ENCODE data around the gene NOL7. TPM values are rescaled to one million over a fixed set of nuclear protein-coding genes. Genes with fewer than 3 reads are reported as not detected.

NOL7 gene
- total and polyA plus RNA-seq, 2 of the 13 experiments (the other 11 are each of a cell fraction or from before 2014, with no cell fraction given): 37.8 to 186 TPM

GRCh38 chr6:13586603-13587542, 28.3 kb upstream of the NOL7 start:
- H3K36me3 ChIP-seq (replicated peaks in 1 of 2; ENCODE audit: control insufficient read depth in 1 of 2, insufficient read depth in 2 of 2, low read length in 2 of 2): peaks cover 8 to 23% of the 10 kb centered on the region in 2 experiments
- no TSS peak for BruUV-seq (replicated peaks)
- H3K4me1 ChIP-seq (ENCODE audit: insufficient read depth, low read length): peaks cover 5% of the 10 kb centered on the region; the same call in 1 of the 2 replicates
- no peak overlapping the region for H3K4me3 ChIP-seq (replicated peaks in 1 of 3; ENCODE audit: insufficient read depth in 1 of 3, low read depth in 2 of 3, low read length in 3 of 3)
- no peak overlapping the region for H3K9ac ChIP-seq (ENCODE audit: insufficient read depth, low read depth, low read length)
- in situ Hi-C loops (cut with HindIII; ENCODE audit: extremely low pct_ligation_motif_present, low pct_unique_long_range_greater_than_20kb): no loop called here
- ChIA-PET POLR2A (interaction anchor here (0.8 to 1.8 kb wide), 2 partner anchors 12 to 28 kb away, joined by 3 to 4 read pairs; partner anchors contain the start of genes NOL7 and SIRT5), CTCF (ENCODE audit: low intra/inter-chr PET ratio, low total read pairs) (no interaction called here)
- ATAC-seq (no peak), DNase-seq (ENCODE audit: low spot score) (no peak), FAIRE-seq (no peak)
- intact Hi-C loops (cut with micrococcal nuclease; ENCODE audit: unreplicated experiment): no loop called here
- H3K9me3 ChIP-seq (ENCODE audit: low read length): no peaks in the 10 kb centered on the region
- H4K20me1 ChIP-seq (ENCODE audit: insufficient read depth, low read length): no peaks in the 10 kb centered on the region
- 98% methylated on average over 7 of the region's 7 CpGs for WGBS (ENCODE audit: low lambda C conversion rate)
- H3K4me2 ChIP-seq (ENCODE audit: low read depth, low read length): no peak overlapping the region
- no peak overlapping the region for H2AFZ ChIP-seq (ENCODE audit: low read length)
- TF ChIP-seq PAWR (CRISPR knock-in tag; IDR thresholded peaks at IDR 0.05; ENCODE audit: borderline replicate concordance) (no peak), ZNF557 (CRISPR knock-in tag; IDR thresholded peaks at IDR 0.05) (no peak), MAFF (IDR thresholded peaks at IDR 0.05; ENCODE audit: low read depth, low read length) (no peak), SP5 (CRISPR knock-in tag; IDR thresholded peaks at IDR 0.05; ENCODE audit: borderline replicate concordance, low read depth) (no peak), RFXANK (CRISPR knock-in tag; IDR thresholded peaks at IDR 0.05) (no peak)
- H3K79me2 ChIP-seq (ENCODE audit: insufficient read depth, low read length): no peaks in the 10 kb centered on the region
- no peak overlapping the region for H3K27ac ChIP-seq (ENCODE audit: extremely low read length, insufficient read depth, low read length)
- H3K27me3 ChIP-seq (ENCODE audit: control insufficient read depth in 1 of 2, insufficient read depth in 2 of 2, low read length in 2 of 2): no peaks in the 10 kb centered on the region

GRCh38 chr6:13589801-13590200, 25.3 kb upstream of the NOL7 start:
- no peaks in the 10 kb centered on the region for H3K79me2 ChIP-seq (ENCODE audit: insufficient read depth, low read length)
- BruUV-seq (replicated peaks): no TSS peak
- H3K9me3 ChIP-seq (ENCODE audit: low read length): no peaks in the 10 kb centered on the region
- H3K9ac ChIP-seq (ENCODE audit: insufficient read depth, low read depth, low read length): no peak overlapping the region
- no peak for FAIRE-seq
- in situ Hi-C loops (cut with HindIII; ENCODE audit: extremely low pct_ligation_motif_present, low pct_unique_long_range_greater_than_20kb) (no loop called here), intact Hi-C loops (cut with micrococcal nuclease; ENCODE audit: unreplicated experiment) (no loop called here)
- ATAC-seq: no peak
- no peaks in the 10 kb centered on the region for H4K20me1 ChIP-seq (ENCODE audit: insufficient read depth, low read length)
- H3K4me1 ChIP-seq (ENCODE audit: insufficient read depth, low read length): no peaks in the 10 kb centered on the region
- H3K27ac ChIP-seq (ENCODE audit: extremely low read length, insufficient read depth, low read length): no peak overlapping the region
- ChIA-PET CTCF (ENCODE audit: low intra/inter-chr PET ratio, low total read pairs) (no interaction called here), POLR2A (no interaction called here)
- no peaks in the 10 kb centered on the region for H3K27me3 ChIP-seq (ENCODE audit: control insufficient read depth in 1 of 2, insufficient read depth in 2 of 2, low read length in 2 of 2)
- H2AFZ ChIP-seq (ENCODE audit: low read length): no peak overlapping the region
- no peak overlapping the region for H3K4me2 ChIP-seq (ENCODE audit: low read depth, low read length)
- WGBS (ENCODE audit: low lambda C conversion rate): 98% methylated on average over 9 of the region's 9 CpGs
- no peak overlapping the region for H3K4me3 ChIP-seq (replicated peaks in 1 of 3; ENCODE audit: insufficient read depth in 1 of 3, low read depth in 2 of 3, low read length in 3 of 3)
- no peak for DNase-seq (ENCODE audit: low spot score)
- H3K36me3 ChIP-seq (replicated peaks in 1 of 2; ENCODE audit: control insufficient read depth in 1 of 2, insufficient read depth in 2 of 2, low read length in 2 of 2): peaks cover 15 to 39% of the 10 kb centered on the region in 2 experiments
- no peak for TF ChIP-seq ZNF652 (CRISPR knock-in tag; IDR thresholded peaks at IDR 0.05; ENCODE audit: borderline replicate concordance, low read depth)
- TF ChIP-seq AHR (CRISPR knock-in tag; IDR thresholded peaks at IDR 0.05): no peak
- TF ChIP-seq HMG20B (CRISPR knock-in tag; conservative IDR thresholded peaks at IDR 0.05): no peak
- no peak for TF ChIP-seq ZNF577 (CRISPR knock-in tag; IDR thresholded peaks at IDR 0.05; ENCODE audit: borderline replicate concordance, low read depth)
- TF ChIP-seq ZNF124 (CRISPR knock-in tag; IDR thresholded peaks at IDR 0.05): no peak
- no peak for TF ChIP-seq ZNF18 (CRISPR knock-in tag; IDR thresholded peaks at IDR 0.05; ENCODE audit: insufficient replicate concordance)
